Transverse colon (tissue), 4 donors: ENCODE measurements around the gene SH3BGR. TPM values are rescaled to one million over a fixed set of nuclear protein-coding genes. Genes with fewer than 3 reads are reported as not detected.

Experiments
- DNase-seq: peaks from one replicate; pipeline ENCODE4 v3.0.0-alpha.2; 2019
- H3K27ac ChIP-seq, 4 donors: fragments of 200-600 bp; sonication (generic); 2 replicates each; pipeline ENCODE4 v1.5.1; 2016 to 2018; ENCODE audit warnings: inconsistent platforms in 4 of 4
- H3K27me3 ChIP-seq: fragments of 200-600 bp; sonication (generic); 2 replicates; pipeline ENCODE4 v1.5.1; 2017; ENCODE audit warnings: inconsistent platforms
- H3K36me3 ChIP-seq, 4 donors: fragments of 200-600 bp; sonication (generic); 2 replicates each; pipeline ENCODE4 v1.5.1; 2017 to 2019; ENCODE audit warnings: inconsistent platforms in 4 of 4
- H3K4me1 ChIP-seq, 4 donors: fragments of 200-600 bp; sonication (generic); 2 replicates each; pipeline ENCODE4 v1.5.1; 2017 to 2020; ENCODE audit warnings: inconsistent platforms in 4 of 4
- H3K4me3 ChIP-seq, 4 donors: fragments of 200-600 bp; sonication (generic); 1 replicate in 1 of 4; 2 replicates in 3 of 4; pipeline versions ENCODE4 v1.5.1 to v1.6.1; 2017 to 2019; ENCODE audit warnings: inconsistent platforms in 4 of 4
- H3K9me3 ChIP-seq, 2 donors: fragments of 200-600 bp; sonication (generic); 2 replicates each; pipeline ENCODE4 v1.5.1; 2017 to 2019; ENCODE audit warnings: inconsistent platforms in 2 of 2
- EP300 ChIP-seq: sonication (generic); formaldehyde crosslinking; IDR thresholded peaks from one replicate; pipeline ENCODE4 v1.6.1; 2017; ENCODE audit warnings: antibody characterized with exemption, low read depth
- POLR2A ChIP-seq: fragments of 450-650 bp; IDR thresholded peaks from one replicate; pipeline ENCODE4 v1.6.1; 2016; ENCODE audit warnings: antibody characterized with exemption, mild to moderate bottlenecking, moderate library complexity
- POLR2AphosphoS5 ChIP-seq, 3 donors: sonication (generic); formaldehyde crosslinking; IDR thresholded peaks; one replicate each; pipeline ENCODE4 v1.6.1; 2016; ENCODE audit warnings: antibody characterized with exemption in 3 of 3
- WGBS, 2 donors: methylation state at CpG; one replicate each; pipeline ENCODE4 v1.1.5; 2018; ENCODE audit warnings: low coverage in 1 of 2; 5-methylcytosine and 5-hydroxymethylcytosine counted together
- in situ Hi-C, 4 donors: fragments of 200-750 bp; cut with MboI; loops; one replicate each; pipeline versions ENCODE4 v1.15.0 to v1.15.1; 2017; ENCODE audit warnings: low sequenced_read_pairs in 3 of 4, low pct_ligation_motif_present in 1 of 4, low pct_unique_long_range_greater_than_20kb in 1 of 4
- intact Hi-C: fragments of 100-400 bp; cut with DNase I; formaldehyde crosslinking; loops from one replicate; pipeline ENCODE4 v1.15.1; 2023; ENCODE audit warnings: low total_unique reads
- total RNA-seq, 4 donors: library from RNA; depleted of rRNA; stranded (reverse); fragments of >200 nt; gene quantifications; one replicate each; pipeline ENCODE4 v1.1.0, GENCODE V29; 2016
- TF ChIP-seq, protein P1 (sequence below), 5 experiments: fragments of 200-600 bp in 3 of 5; fragments of 450-650 bp in 2 of 5; sonication (generic) in 3 of 5; IDR thresholded peaks; 1 replicate in 2 of 5; 2 replicates in 3 of 5; pipeline ENCODE4 v1.5.1; 2016 to 2017; ENCODE audit warnings: antibody characterized with exemption in 5 of 5, inconsistent platforms in 3 of 5, mild to moderate bottlenecking in 2 of 5, moderate library complexity in 1 of 5

SH3BGR gene
- total RNA-seq, 4 donors from 2014 or later = 3.7 to 15.7 (median 7.9) TPM

GRCh38 chr21:39445321-39446269 is 6.2 kb upstream of the SH3BGR start, which contains the start of gene LCA5L:
Gene LCA5L (minus strand): TSS chr21:39445778. CDS start chr21:39428493, 17,285 bp downstream.
- intact Hi-C loops = no loop called here
- WGBS, 2 donors = 0 to 1% methylated on average over 9 to 51 of the region's 83 CpGs
- Histone ChIP-seq H3K36me3 (no peaks in the 10 kb centered on the region), H3K27ac (peak within 1 kb of the TSS; percentile 83 to 93 (median 91)), H3K4me3 (peak within 1 kb of the TSS; percentile 60 to 97 (median 83)), H3K4me1 (peaks cover 0 to 13% (median 8%) of the 10 kb centered on the region in 4 donors), H3K9me3 (no peaks in the 10 kb centered on the region), H3K27me3 (no peaks in the 10 kb centered on the region)
- peak; percentile 93 for DNase-seq
- TF ChIP-seq, protein P1, sequence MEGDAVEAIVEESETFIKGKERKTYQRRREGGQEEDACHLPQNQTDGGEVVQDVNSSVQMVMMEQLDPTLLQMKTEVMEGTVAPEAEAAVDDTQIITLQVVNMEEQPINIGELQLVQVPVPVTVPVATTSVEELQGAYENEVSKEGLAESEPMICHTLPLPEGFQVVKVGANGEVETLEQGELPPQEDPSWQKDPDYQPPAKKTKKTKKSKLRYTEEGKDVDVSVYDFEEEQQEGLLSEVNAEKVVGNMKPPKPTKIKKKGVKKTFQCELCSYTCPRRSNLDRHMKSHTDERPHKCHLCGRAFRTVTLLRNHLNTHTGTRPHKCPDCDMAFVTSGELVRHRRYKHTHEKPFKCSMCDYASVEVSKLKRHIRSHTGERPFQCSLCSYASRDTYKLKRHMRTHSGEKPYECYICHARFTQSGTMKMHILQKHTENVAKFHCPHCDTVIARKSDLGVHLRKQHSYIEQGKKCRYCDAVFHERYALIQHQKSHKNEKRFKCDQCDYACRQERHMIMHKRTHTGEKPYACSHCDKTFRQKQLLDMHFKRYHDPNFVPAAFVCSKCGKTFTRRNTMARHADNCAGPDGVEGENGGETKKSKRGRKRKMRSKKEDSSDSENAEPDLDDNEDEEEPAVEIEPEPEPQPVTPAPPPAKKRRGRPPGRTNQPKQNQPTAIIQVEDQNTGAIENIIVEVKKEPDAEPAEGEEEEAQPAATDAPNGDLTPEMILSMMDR (IDR thresholded peaks at IDR 0.05) = no peak
- TF ChIP-seq POLR2AphosphoS5 (IDR thresholded peaks at IDR 0.05) (peak; percentile 76 to 82 (median 81)), POLR2A (peak; percentile 71), EP300 (no peak)
- in situ Hi-C loops = no loop called here

- no peak overlapping the region for H3K27ac ChIP-seq
- H3K4me3 ChIP-seq = no peak overlapping the region
- no peaks in the 10 kb centered on the region for H3K9me3 ChIP-seq
- in situ Hi-C loops = no loop called here
- H3K27me3 ChIP-seq = no peaks in the 10 kb centered on the region
- TF ChIP-seq EP300 (no peak), POLR2AphosphoS5 (IDR thresholded peaks at IDR 0.05) (no peak), POLR2A (no peak)
- TF ChIP-seq, protein P1 (IDR thresholded peaks at IDR 0.05) = no peak
- H3K36me3 ChIP-seq = no peaks in the 10 kb centered on the region
- peaks cover 0 to 19% (median 8%) of the 10 kb centered on the region in 4 donors for H3K4me1 ChIP-seq
- 94 to 100% methylated on average over 2 to 7 of the region's 7 CpGs for WGBS, 2 donors
- intact Hi-C loops = no loop called here
- no peak for DNase-seq
Measured at GRCh38 chr21:39447264-39447663, 4.5 kb upstream of the SH3BGR start.

DNA sequence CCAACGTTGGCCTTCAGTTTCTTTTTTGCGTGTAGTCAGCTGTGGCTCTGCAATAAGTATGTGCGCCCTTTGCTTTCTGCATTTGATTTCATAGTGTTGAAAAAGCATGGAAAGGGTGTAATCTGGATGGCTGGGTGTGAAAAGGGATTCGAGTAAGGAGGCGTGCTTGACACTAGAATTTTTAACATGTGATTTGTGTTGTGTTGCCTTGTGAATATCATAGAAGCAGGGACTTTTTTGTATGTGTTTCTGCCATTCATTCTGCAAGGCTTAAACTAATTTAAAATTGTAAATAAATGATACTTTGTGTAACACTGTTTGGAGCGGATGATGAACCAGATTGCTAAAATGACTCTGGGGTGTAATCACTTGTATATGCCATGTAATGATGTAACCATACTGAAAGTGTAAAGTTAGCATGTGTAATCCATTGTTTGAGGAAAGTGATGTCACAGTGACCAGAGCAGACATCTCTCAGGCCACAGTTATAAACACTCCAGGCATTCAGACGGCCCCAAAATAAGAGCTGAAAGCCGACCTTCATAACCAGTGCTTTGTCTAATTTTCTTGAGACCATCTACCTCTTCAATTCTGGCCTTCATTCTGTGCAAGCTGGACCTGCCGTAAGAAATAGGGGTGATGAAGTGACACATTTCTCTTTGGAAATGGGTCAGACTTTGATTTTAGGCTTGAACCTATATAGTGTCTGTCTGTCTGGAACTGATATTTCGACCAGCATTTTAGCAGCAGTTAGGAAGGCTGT is 618 bp downstream of the SH3BGR start:
- 76 to 77% methylated on average over 8 to 10 of the region's 10 CpGs for WGBS, 2 donors
- Histone ChIP-seq H3K36me3 (no peaks in the 10 kb centered on the region), H3K4me1 (peaks cover 0 to 6% (median 0%) of the 10 kb centered on the region in 4 donors), H3K4me3 (peak overlapping the region in 2 of 4 donors; percentile 3 to 29), H3K27me3 (no peaks in the 10 kb centered on the region), H3K9me3 (no peaks in the 10 kb centered on the region), H3K27ac (peak overlapping the region; percentile 44 to 72 (median 54))
- TF ChIP-seq POLR2AphosphoS5 (IDR thresholded peaks at IDR 0.05) (no peak), EP300 (no peak), POLR2A (no peak)
- TF ChIP-seq, protein P1 (IDR thresholded peaks at IDR 0.05) = no peak
- no peak for DNase-seq
- intact Hi-C loops = no loop called here
- in situ Hi-C loops = no loop called here

- DNase-seq = no peak
- 89 to 90% methylated on average over 4 to 6 of the region's 6 CpGs for WGBS, 2 donors
- H3K36me3 ChIP-seq = no peaks in the 10 kb centered on the region
- in situ Hi-C loops = no loop called here
- no peaks in the 10 kb centered on the region for H3K27me3 ChIP-seq
- peaks cover 0 to 6% (median 0%) of the 10 kb centered on the region in 4 donors for H3K4me1 ChIP-seq
- peak overlapping the region in 1 of 4 donors; percentile 2 for H3K4me3 ChIP-seq
- intact Hi-C loops = no loop called here
- TF ChIP-seq, protein P1 (IDR thresholded peaks at IDR 0.05) = no peak
- no peak for TF ChIP-seq POLR2A
- TF ChIP-seq POLR2AphosphoS5 (IDR thresholded peaks at IDR 0.05) = no peak
- no peak for TF ChIP-seq EP300
- H3K27ac ChIP-seq = peak overlapping the region; percentile 26 to 72 (median 51)
- H3K9me3 ChIP-seq = no peaks in the 10 kb centered on the region
Measured at GRCh38 chr21:39452970-39453342, 1.2 kb downstream of the SH3BGR start.
